ENCODE measurements around the gene PFKL. TPM values are rescaled to one million over a fixed set of nuclear protein-coding genes. Genes with fewer than 3 reads are reported as not detected.

The PFKL gene
- total RNA-seq, 2 donors from 2014 or later: 150 to 184 TPM

DNA sequence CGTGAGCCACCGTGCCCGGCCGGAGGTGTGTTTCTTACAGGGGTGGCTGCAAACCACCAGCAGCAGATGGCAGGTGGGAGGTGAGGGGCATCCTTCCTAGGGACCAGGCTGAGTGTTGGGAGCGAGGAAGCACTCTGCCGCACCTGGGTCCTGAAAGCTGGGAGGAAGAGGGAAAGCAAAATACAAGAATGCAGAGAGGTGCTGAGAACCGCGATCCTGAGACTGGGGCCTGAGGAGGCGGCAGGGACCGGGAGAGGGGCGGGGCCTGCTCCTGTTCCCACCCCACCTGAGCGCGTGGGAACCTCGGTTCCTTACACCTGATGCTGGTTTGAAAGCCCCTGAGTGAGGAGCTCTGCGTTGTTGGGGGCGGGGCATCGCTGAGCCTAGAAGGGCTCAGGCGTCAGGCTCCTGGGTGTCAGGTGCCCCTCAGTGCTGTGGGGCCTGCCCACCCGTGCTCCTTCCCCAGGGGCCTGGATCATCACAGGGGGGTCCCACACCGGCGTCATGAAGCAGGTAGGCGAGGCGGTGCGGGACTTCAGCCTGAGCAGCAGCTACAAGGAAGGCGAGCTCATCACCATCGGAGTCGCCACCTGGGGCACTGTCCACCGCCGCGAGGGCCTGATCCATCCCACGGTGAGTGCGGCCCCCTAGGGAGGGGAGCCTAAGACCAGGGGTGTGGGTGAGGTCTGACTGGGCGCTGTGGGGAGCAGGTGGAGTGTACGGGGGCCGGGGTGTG, 69.0 kb downstream of the PFKL start:
- no peaks in the 10 kb centered on the region for H3K9me3 Mint-ChIP-seq
- H3K4me1 Mint-ChIP-seq: peaks cover 4% of the 10 kb centered on the region
- ATAC-seq (replicated peaks): no peak
- no peak overlapping the region for H3K4me3 Mint-ChIP-seq
- no peak overlapping the region for H3K27ac Mint-ChIP-seq
- peaks cover 33% of the 10 kb centered on the region for H3K36me3 Mint-ChIP-seq (ENCODE audit: low read depth)
- no peaks in the 10 kb centered on the region for H3K27me3 Mint-ChIP-seq

DNA sequence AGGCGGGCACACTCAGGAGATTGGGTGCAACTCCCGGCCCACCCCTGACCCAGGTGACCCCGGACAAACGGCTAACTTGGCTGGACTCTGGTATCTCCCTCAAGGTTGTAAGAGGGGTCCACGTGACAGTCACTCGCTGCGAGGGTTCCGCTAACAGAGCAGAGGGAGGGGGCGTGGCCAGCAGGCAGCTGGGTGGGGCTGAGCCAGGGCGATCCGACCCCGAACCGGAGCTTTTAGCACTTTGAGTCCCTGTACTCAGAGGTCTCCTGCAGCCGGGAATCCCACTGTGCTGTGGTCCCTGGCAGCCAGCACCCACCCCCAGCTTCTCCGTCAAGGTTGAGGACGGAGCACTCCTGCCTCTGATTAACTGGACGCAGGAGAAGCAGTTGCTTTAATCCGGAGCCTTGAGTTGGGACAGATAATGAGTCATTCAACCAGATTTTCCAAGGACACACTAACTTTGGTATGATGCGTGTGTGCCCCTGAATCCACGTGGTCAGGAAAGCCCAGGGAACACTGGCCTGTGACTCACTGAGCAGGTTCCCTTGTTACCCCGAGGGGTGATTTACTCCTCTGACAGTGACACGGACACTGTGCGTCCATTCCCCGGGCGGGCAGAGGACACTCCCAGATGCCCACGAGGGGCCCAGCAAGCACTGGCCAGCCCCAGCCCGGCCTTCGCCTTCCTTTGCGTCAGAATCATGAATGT, 70.3 kb downstream of the PFKL start:
- ATAC-seq (replicated peaks): no peak
- Mint-ChIP-seq H3K36me3 (ENCODE audit: low read depth) (peaks cover 39% of the 10 kb centered on the region), H3K9me3 (no peaks in the 10 kb centered on the region), H3K27me3 (no peaks in the 10 kb centered on the region), H3K4me1 (peaks cover 7% of the 10 kb centered on the region), H3K4me3 (no peak overlapping the region), H3K27ac (no peak overlapping the region)

DNA sequence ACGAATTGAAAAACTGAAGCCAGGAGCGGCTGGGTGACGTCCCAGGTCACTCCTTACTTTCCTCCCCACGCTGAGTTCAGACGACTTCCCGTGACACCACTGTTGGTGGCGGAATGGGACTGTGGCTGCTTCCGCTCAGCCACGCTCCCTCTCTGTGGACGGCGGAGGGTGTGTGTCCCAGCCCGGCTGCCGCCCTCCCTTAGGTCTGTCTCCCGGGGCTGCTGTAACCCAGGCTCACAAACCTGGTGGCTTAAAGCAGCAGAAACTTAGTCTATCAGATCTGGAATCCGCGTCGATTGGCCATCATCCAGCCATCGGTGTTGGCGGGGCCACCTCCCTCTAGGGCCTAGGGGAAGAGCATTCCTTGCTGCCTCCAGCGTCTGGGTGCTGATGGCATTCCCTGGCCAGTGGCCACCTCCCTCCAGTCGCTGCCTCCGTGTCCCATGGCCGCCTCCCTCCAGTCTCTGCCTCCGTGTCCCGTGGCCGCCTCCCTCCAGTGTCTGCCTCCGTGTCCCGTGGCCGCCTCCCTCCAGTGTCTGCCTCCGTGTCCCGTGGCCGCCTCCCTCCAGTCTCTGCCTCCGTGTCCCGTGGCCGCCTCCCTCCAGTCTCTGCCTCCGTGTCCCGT, 71.0 kb downstream of the PFKL start:
- no peak overlapping the region for H3K4me3 Mint-ChIP-seq
- no peak for ATAC-seq (replicated peaks)
- H3K4me1 Mint-ChIP-seq: peaks cover 14% of the 10 kb centered on the region
- H3K36me3 Mint-ChIP-seq (ENCODE audit: low read depth): peaks cover 46% of the 10 kb centered on the region
- no peak overlapping the region for H3K27ac Mint-ChIP-seq
- H3K9me3 Mint-ChIP-seq: no peaks in the 10 kb centered on the region
- H3K27me3 Mint-ChIP-seq: no peaks in the 10 kb centered on the region

DNA sequence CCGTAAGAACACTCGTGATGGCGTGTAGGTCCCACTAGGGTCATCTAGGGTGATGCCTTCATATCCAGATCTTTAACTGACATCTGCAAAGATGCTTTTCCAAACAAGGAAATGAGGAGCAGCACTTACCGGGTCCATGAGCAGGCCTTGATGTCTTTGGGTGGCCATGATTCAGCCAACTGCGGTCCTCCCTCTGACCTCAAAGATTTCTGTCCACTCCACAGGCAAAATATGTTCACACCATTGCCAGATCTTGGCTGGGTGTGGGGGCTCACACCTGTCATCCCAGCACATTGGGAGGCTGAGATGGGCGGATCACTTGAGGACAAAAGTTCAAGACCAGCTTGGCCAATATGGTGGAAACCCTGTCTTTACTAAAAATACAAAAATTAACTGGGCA, 71.7 kb downstream of the PFKL start:
- no peak overlapping the region for H3K27ac Mint-ChIP-seq
- no peak for ATAC-seq (replicated peaks)
- peaks cover 53% of the 10 kb centered on the region for H3K36me3 Mint-ChIP-seq (ENCODE audit: low read depth)
- no peak overlapping the region for H3K4me3 Mint-ChIP-seq
- no peaks in the 10 kb centered on the region for H3K9me3 Mint-ChIP-seq
- no peaks in the 10 kb centered on the region for H3K27me3 Mint-ChIP-seq
- peaks cover 14% of the 10 kb centered on the region for H3K4me1 Mint-ChIP-seq

DNA sequence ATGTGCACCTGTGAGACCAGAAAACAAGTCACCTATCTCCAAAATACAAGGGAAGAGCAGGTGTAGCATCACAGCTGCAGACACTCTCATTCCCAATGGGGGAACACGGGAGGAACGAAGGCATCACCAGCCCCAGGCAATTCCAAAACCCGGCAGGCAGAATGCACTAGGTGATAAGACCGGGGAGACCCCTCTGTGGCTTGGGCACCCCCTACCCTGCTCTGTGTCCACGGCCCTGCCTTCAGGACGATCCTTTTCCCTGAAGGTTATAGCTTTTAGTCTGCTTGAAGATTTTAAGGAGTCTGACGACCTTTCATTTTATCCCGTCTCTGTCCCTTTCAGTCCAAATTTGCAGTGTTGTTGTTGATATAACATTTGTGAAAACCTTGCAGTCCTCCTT, 72.8 kb downstream of the PFKL start:
- Mint-ChIP-seq H3K9me3 (no peaks in the 10 kb centered on the region), H3K4me1 (peaks cover 14% of the 10 kb centered on the region), H3K27me3 (no peaks in the 10 kb centered on the region), H3K36me3 (ENCODE audit: low read depth) (peaks cover 57% of the 10 kb centered on the region), H3K27ac (no peak overlapping the region), H3K4me3 (no peak overlapping the region)
- no peak for ATAC-seq (replicated peaks)

DNA sequence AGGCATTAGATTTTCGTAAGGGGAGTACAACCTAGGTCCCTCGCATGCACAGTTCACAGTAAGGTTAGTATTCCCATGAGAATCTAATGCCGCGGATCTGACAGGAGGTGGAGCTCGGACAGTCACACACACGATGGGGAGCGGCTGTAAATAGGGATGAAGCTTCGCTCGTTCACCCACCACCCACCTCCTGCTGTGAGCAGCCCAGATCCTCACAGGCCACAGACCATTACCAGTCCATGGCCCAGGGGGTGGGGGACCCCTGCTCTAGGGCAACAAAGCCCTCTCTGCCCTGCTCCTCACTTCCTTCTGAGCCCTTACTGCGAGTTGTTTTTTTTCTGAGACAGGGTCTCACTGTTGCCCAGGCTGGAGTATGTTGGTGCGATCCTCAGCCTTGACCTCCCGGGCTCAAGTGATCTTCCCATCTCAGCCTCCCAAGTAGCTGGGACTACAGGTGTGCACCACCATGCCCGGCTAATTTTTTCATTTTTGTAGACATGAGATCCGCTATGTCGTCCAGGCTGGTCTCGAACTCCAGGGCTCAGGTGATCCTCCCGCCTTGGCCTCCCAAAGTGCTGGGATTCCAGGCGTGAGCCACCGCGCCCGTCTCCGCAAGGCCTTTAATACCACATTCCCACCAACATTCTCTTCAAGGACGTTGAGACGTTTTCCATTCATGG, 74.9 kb downstream of the PFKL start:
- peaks cover 14% of the 10 kb centered on the region for H3K4me1 Mint-ChIP-seq
- no peak for ATAC-seq (replicated peaks)
- H3K27me3 Mint-ChIP-seq: no peaks in the 10 kb centered on the region
- peak overlapping the region; percentile 72 for H3K27ac Mint-ChIP-seq
- H3K4me3 Mint-ChIP-seq: peak overlapping the region; percentile 33
- peaks cover 64% of the 10 kb centered on the region for H3K36me3 Mint-ChIP-seq (ENCODE audit: low read depth)
- H3K9me3 Mint-ChIP-seq: no peaks in the 10 kb centered on the region

DNA sequence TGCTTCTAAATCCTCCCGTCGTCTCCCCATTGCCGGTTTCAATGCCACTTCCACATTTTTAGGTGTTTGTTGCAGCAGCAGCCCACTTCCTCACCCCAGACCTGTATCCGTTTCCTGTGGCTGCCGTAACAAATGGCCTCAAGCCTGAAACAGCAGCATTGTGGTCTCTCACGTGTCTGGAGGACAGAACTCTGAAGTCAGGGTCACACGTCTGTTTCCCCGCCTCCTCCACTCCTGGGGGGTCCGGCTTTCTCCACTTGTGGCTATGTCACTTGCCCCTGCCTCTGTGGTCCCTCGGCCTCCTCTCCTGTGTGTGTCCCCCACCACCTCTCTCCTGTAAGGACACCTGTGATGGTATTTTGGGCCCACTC, 75.4 kb downstream of the PFKL start:
- H3K4me1 Mint-ChIP-seq: peaks cover 14% of the 10 kb centered on the region
- no peak for ATAC-seq (replicated peaks)
- peaks cover 68% of the 10 kb centered on the region for H3K36me3 Mint-ChIP-seq (ENCODE audit: low read depth)
- H3K27me3 Mint-ChIP-seq: no peaks in the 10 kb centered on the region
- H3K9me3 Mint-ChIP-seq: no peaks in the 10 kb centered on the region
- peak overlapping the region; percentile 72 for H3K27ac Mint-ChIP-seq
- H3K4me3 Mint-ChIP-seq: peak overlapping the region; percentile 33

DNA sequence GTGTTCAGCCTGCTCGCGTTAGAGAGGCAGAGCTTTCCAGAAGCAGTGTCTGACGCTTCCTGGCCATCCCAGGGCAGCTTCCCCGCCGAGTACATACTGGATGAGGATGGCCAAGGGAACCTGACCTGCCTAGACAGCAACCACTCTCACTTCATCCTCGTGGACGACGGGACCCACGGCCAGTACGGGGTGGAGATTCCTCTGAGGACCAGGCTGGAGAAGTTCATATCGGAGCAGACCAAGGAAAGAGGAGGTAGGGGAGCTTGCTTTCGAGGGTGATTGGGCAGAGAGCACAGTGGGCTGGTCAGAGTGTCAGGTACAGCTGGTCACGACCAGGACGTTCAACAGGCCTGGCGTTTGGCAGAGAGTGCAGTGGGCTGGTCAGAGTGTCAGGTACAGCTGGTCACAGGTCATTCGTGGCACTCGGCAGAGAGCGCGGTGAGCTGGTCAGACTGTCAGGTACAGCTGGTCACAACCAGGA, 75.9 kb downstream of the PFKL start:
- H3K27me3 Mint-ChIP-seq: no peaks in the 10 kb centered on the region
- H3K9me3 Mint-ChIP-seq: no peaks in the 10 kb centered on the region
- peak overlapping the region; percentile 33 for H3K4me3 Mint-ChIP-seq
- H3K36me3 Mint-ChIP-seq (ENCODE audit: low read depth): peaks cover 68% of the 10 kb centered on the region
- ATAC-seq (replicated peaks): no peak
- H3K27ac Mint-ChIP-seq: peak overlapping the region; percentile 72
- H3K4me1 Mint-ChIP-seq: peaks cover 15% of the 10 kb centered on the region

DNA sequence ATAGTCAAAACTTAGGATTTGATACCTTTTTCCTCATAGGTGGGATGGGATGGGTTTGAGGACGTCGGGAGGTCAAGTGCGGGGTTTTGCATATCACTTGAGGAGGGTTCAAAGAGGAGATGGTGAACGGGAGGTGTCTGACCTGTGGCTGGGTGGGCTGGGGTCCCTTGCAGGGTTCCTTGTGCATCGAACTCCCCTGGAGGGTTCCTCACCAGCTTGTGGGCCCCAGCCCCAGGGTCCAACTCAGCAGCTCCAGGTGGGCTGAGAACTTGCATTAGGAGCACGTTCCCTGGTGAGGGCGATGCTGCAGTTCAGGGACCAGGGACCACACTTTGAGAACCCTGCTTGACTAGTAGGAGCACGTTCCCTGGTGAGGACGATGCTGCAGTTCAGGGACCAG, 76.8 kb downstream of the PFKL start:
- H3K27me3 Mint-ChIP-seq: no peaks in the 10 kb centered on the region
- H3K4me1 Mint-ChIP-seq: peaks cover 15% of the 10 kb centered on the region
- ATAC-seq (replicated peaks): no peak
- peaks cover 70% of the 10 kb centered on the region for H3K36me3 Mint-ChIP-seq (ENCODE audit: low read depth)
- no peaks in the 10 kb centered on the region for H3K9me3 Mint-ChIP-seq
- H3K4me3 Mint-ChIP-seq: no peak overlapping the region
- peak overlapping the region; percentile 12 for H3K27ac Mint-ChIP-seq

Other genes with a start within 250 kb of the PFKL start
- 10 to 100 TPM; 40.4 to 42.0 TPM for gene PWP2, start 192.7 kb upstream of the PFKL start, total RNA-seq
- 10 to 100 TPM; 65.6 to 77.0 TPM for gene GATD3, start 166.4 kb upstream of the PFKL start, total RNA-seq
- gene ICOSLG, start 59.1 kb upstream of the PFKL start, total RNA-seq: 1 to 10 TPM; 2.0 to 6.4 TPM
- not detected for gene DNMT3L, start 38.2 kb upstream of the PFKL start, total RNA-seq
- not detected for gene AIRE, start 14.2 kb upstream of the PFKL start, total RNA-seq
- gene CFAP410, start 39.3 kb downstream of the PFKL start, total RNA-seq: 10 to 100 TPM; 13.7 to 16.4 TPM
- 10 to 100 TPM; 10.7 to 25.6 TPM for gene TRPM2, start 53.6 kb downstream of the PFKL start, total RNA-seq
- 1 to 10 TPM; 3.5 TPM for gene LRRC3, start 155.5 kb downstream of the PFKL start, total RNA-seq
- not detected for gene KRTAP10-1, start 240.1 kb downstream of the PFKL start, total RNA-seq

Data from activated T-helper 17 cell treated with anti-CD3 and anti-CD28 coated beads, Interleukin-2, amount 50 U/mL, for 72 hours (primary cell).